CD4-positive, alpha-beta T cell (primary cell): Measurements from ENCODE around the gene HS3ST5. TPM values are rescaled to one million over a fixed set of nuclear protein-coding genes. Genes with fewer than 3 reads are reported as not detected.

Experiments
- ATAC-seq: fragments of 200-7000 bp; cut with Tn5 transposase; one replicate; pipeline ENCODE4 v1.10.0; 2022; ENCODE audit warnings: mild to moderate bottlenecking; ENCODE audit not compliant: poor library complexity
- CTCF ChIA-PET: fragments of 350-600 bp; sonication (Branson Sonifier 250); formaldehyde crosslinking; loops from one replicate; lab custom pipeline; 2021; ENCODE audit warnings: antibody characterized with exemption, inconsistent platforms; lab: Charles Lee
- POLR2A ChIA-PET: fragments of 350-600 bp; sonication (Branson Sonifier 250); formaldehyde crosslinking; loops from one replicate; lab custom pipeline; 2021; ENCODE audit warnings: antibody characterized with exemption, inconsistent platforms; lab: Charles Lee
- DNase-seq, 14 experiments: peaks; one replicate each; pipeline ENCODE4 v3.0.0-alpha.2; 2013 to 2020; ENCODE audit warnings: mixed read lengths in 2 of 14
- H3K27ac ChIP-seq, 2 donors: one replicate each; pipeline versions ENCODE4 v1.5.1 to v1.7.0; 2013; ENCODE audit warnings: low read length in 2 of 2, low read depth in 1 of 2, mild to moderate bottlenecking in 1 of 2
- H3K27me3 ChIP-seq, 2 experiments: 1 replicate in 1 of 2; 2 replicates in 1 of 2; pipeline versions ENCODE4 v1.6.1 to v1.7.0; 2013; ENCODE audit warnings: low read length in 2 of 2, control low read depth in 1 of 2, mild to moderate bottlenecking in 1 of 2, moderate library complexity in 1 of 2; ENCODE audit not compliant: insufficient read depth in 2 of 2, control insufficient read depth in 1 of 2
- H3K36me3 ChIP-seq: one replicate; pipeline ENCODE4 v1.6.1; 2013; ENCODE audit warnings: low read length, control low read depth; ENCODE audit not compliant: insufficient read depth
- H3K4me1 ChIP-seq: one replicate; pipeline ENCODE4 v1.6.1; 2013; ENCODE audit warnings: low read length, control low read depth; ENCODE audit not compliant: insufficient read depth
- H3K4me3 ChIP-seq: one replicate; pipeline ENCODE4 v1.5.1; 2013; ENCODE audit warnings: mild to moderate bottlenecking, low read length, moderate library complexity
- H3K9me3 ChIP-seq, 2 experiments: 1 replicate in 1 of 2; 2 replicates in 1 of 2; pipeline versions ENCODE4 v1.6.1 to v1.7.0; 2013; ENCODE audit warnings: low read length in 2 of 2, mild to moderate bottlenecking in 2 of 2, control low read depth in 1 of 2, moderate library complexity in 1 of 2; ENCODE audit not compliant: control insufficient read depth in 1 of 2, insufficient read depth in 1 of 2
- H3K27ac Mint-ChIP-seq: one replicate; pipeline ENCODE4 v1.8.0; 2020; ENCODE audit warnings: mixed read lengths
- H3K27me3 Mint-ChIP-seq: one replicate; pipeline ENCODE4 v1.8.0; 2021; ENCODE audit warnings: mixed read lengths
- H3K36me3 Mint-ChIP-seq: one replicate; pipeline ENCODE4 v1.8.0; 2021; ENCODE audit warnings: low read depth, mixed read lengths
- H3K4me1 Mint-ChIP-seq: one replicate; pipeline ENCODE4 v1.8.0; 2021; ENCODE audit warnings: low read depth, mixed read lengths
- H3K4me3 Mint-ChIP-seq: one replicate; pipeline ENCODE4 v1.8.0; 2020; ENCODE audit warnings: mild to moderate bottlenecking, mixed read lengths
- H3K9me3 Mint-ChIP-seq: one replicate; pipeline ENCODE4 v1.8.0; 2020; ENCODE audit warnings: mixed read lengths
- intact Hi-C, 2 experiments: fragments of 100-400 bp; cut with DNase I in 1 of 2; cut with micrococcal nuclease in 1 of 2; formaldehyde crosslinking; loops; one replicate each; pipeline versions ENCODE4 v1.15.1 to v1.9.0; 2023 to 2025; cut with DNase I, micrococcal nuclease
- total RNA-seq, 174 experiments: library from RNA in 2 of 174; stranded (reverse) in 2 of 174; gene quantifications; one replicate each; pipeline ENCODE4 v1.2.3 and lab custom pipeline; 2021 to 2026
- TF ChIP-seq, protein P1 (sequence below): fragments of 200-600 bp; IDR thresholded peaks from one replicate; pipeline ENCODE4 v1.8.0; 2022; ENCODE audit warnings: antibody characterized with exemption, mild to moderate bottlenecking

The HS3ST5 gene
- total RNA-seq, 2 experiments from 2014 or later: not detected

DNA sequence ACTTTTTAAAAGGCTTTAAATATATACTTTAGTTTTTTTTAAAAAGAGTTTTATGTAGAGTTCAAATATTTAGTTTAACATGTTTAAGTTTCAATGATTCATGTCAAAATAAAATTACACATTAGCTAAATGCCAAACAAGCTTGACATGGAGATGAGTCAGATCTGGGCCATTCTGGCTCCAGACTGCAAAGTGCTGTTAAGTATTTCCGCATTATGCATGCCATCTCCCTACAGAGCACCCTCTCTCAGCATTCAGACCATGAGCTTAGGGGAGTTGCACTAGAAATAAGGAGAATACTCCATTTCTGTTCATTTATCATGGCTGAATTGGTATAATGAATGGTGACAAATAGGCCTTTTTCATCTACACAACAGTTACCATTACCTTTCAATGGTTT is 21.5 kb upstream of the HS3ST5 start:
- Histone ChIP-seq H3K9me3 (peaks cover 0 to 4% of the 10 kb centered on the region in 2 experiments), H3K27me3 (no peaks in the 10 kb centered on the region), H3K4me3 (no peak overlapping the region), H3K36me3 (no peaks in the 10 kb centered on the region), H3K4me1 (no peaks in the 10 kb centered on the region), H3K27ac (no peak overlapping the region)
- H3K4me3 Mint-ChIP-seq: no peak overlapping the region
- H3K9me3 Mint-ChIP-seq: peaks cover 2% of the 10 kb centered on the region
- ATAC-seq (no peak), DNase-seq (no peak)
- TF ChIP-seq, protein P1, sequence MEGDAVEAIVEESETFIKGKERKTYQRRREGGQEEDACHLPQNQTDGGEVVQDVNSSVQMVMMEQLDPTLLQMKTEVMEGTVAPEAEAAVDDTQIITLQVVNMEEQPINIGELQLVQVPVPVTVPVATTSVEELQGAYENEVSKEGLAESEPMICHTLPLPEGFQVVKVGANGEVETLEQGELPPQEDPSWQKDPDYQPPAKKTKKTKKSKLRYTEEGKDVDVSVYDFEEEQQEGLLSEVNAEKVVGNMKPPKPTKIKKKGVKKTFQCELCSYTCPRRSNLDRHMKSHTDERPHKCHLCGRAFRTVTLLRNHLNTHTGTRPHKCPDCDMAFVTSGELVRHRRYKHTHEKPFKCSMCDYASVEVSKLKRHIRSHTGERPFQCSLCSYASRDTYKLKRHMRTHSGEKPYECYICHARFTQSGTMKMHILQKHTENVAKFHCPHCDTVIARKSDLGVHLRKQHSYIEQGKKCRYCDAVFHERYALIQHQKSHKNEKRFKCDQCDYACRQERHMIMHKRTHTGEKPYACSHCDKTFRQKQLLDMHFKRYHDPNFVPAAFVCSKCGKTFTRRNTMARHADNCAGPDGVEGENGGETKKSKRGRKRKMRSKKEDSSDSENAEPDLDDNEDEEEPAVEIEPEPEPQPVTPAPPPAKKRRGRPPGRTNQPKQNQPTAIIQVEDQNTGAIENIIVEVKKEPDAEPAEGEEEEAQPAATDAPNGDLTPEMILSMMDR: no peak
- no peaks in the 10 kb centered on the region for H3K36me3 Mint-ChIP-seq
- POLR2A ChIA-PET: no interaction called here
- peaks cover 4% of the 10 kb centered on the region for H3K27me3 Mint-ChIP-seq
- H3K4me1 Mint-ChIP-seq: no peaks in the 10 kb centered on the region
- intact Hi-C loops: no loop called here
- CTCF ChIA-PET: no interaction called here
- no peak overlapping the region for H3K27ac Mint-ChIP-seq

DNA sequence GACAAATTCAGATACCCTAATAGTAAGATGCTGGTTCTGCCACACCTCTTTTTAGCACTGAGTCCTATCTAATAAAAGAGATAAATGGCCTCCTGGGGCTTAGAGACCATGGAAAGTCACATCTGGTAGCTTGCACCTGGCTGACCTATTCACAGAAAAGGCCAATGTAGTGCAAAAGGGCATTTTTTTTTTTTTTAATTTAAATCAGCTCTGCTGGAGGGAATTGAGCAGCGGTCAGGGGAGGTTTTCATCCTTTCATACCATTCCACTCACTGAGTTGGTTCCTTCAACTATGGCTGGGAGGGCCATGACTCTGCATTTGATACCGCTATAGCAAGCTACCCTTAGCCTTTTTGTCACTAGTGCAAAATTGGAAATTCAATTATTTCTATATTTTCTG is 20.1 kb upstream of the HS3ST5 start:
- Mint-ChIP-seq H3K36me3 (no peaks in the 10 kb centered on the region), H3K27ac (no peak overlapping the region), H3K27me3 (peaks cover 4% of the 10 kb centered on the region), H3K9me3 (no peaks in the 10 kb centered on the region), H3K4me1 (no peaks in the 10 kb centered on the region), H3K4me3 (no peak overlapping the region)
- Histone ChIP-seq H3K36me3 (no peaks in the 10 kb centered on the region), H3K9me3 (peaks cover 0 to 4% of the 10 kb centered on the region in 2 experiments), H3K4me3 (no peak overlapping the region), H3K27me3 (no peaks in the 10 kb centered on the region), H3K27ac (no peak overlapping the region), H3K4me1 (no peaks in the 10 kb centered on the region)
- TF ChIP-seq, protein P1: no peak
- ChIA-PET POLR2A (no interaction called here), CTCF (no interaction called here)
- ATAC-seq (no peak), DNase-seq (no peak)
- intact Hi-C loops: no loop called here

DNA sequence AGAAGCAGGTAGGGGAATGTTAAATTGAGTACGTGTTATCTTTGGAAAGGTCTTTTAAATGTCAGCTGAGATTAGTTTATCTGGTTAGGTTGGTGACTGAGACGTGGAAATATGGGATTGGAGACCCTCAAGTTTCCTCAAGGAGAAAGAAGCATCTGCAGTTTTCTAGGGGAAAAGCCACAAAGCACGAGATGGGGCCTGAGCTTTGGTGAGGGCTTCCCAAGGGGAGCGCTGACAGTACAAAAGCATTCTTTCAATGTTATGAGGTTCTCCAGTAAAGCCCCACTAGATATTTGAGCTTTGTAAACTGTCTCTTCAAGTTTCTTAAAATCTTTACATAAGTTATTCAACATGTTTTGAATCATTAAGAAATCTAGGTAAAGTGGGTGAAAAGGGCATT is 19.6 kb upstream of the HS3ST5 start:
- no peak overlapping the region for H3K4me3 ChIP-seq
- Mint-ChIP-seq H3K9me3 (no peaks in the 10 kb centered on the region), H3K4me3 (no peak overlapping the region), H3K36me3 (no peaks in the 10 kb centered on the region), H3K27ac (no peak overlapping the region), H3K27me3 (peaks cover 4% of the 10 kb centered on the region), H3K4me1 (no peaks in the 10 kb centered on the region)
- DNase-seq: no peak
- POLR2A ChIA-PET: no interaction called here
- no peak overlapping the region for H3K27ac ChIP-seq
- intact Hi-C loops: no loop called here
- no peaks in the 10 kb centered on the region for H3K27me3 ChIP-seq
- H3K4me1 ChIP-seq: no peaks in the 10 kb centered on the region
- TF ChIP-seq, protein P1: no peak
- ATAC-seq: no peak
- H3K36me3 ChIP-seq: no peaks in the 10 kb centered on the region
- peaks cover 0 to 4% of the 10 kb centered on the region in 2 experiments for H3K9me3 ChIP-seq
- CTCF ChIA-PET: no interaction called here
